HepG2 (cell line): ENCODE data around the gene HOTAIR. TPM values are rescaled to one million over a fixed set of nuclear protein-coding genes. Genes with fewer than 3 reads are reported as not detected.

Experiments
- ATAC-seq: fragments of 200-7000 bp; cut with Tn5 transposase; 3 replicates; pipeline ENCODE4 v1.9.1; 2020; ENCODE audit warnings: mild to moderate bottlenecking, moderate library complexity
- BruUV-seq: library from RNA; stranded (reverse); fragments of 400-500 nt; replicated peaks from 2 replicates; lab custom pipeline; 2021; lab: Mats Ljungman, UMichigan
- CTCF ChIA-PET: fragments of 300-600 bp; formaldehyde crosslinking; extraction: SDS; loops from one replicate; lab custom pipeline; 2021; ENCODE audit warnings: low total read pairs, inconsistent platforms, low intra/inter-chr PET ratio; lab: Yijun Ruan, JAX
- POLR2A ChIA-PET: fragments of 350-600 bp; sonication (Branson Sonifier 250); formaldehyde crosslinking; loops from one replicate; lab custom pipeline; 2020; ENCODE audit warnings: antibody characterized with exemption, inconsistent platforms; lab: Yijun Ruan, JAX
- DNase-seq: peaks from one replicate; pipeline ENCODE4 v3.0.0-alpha.2; 2015; ENCODE audit warnings: low spot score
- FAIRE-seq: peaks from 3 replicates; lab custom pipeline; 2011; peaks lifted over from hg19 to GRCh38; lab: Jason Lieb, UNC
- H2AFZ ChIP-seq: one replicate; pipeline ENCODE4 v1.6.1; 2011; ENCODE audit warnings: low read length, inconsistent platforms
- H3K27ac ChIP-seq: fragments of 300-600 bp; 3 replicates; pipeline ENCODE4 v1.8.0; 2011; ENCODE audit warnings: mixed run types, mild to moderate bottlenecking, mixed read lengths, low read length, inconsistent platforms; ENCODE audit not compliant: insufficient read depth; ENCODE audit errors: extremely low read length
- H3K27me3 ChIP-seq, 2 experiments: fragments of 200-600 bp in 1 of 2; 2 replicates in 1 of 2; 3 replicates in 1 of 2; pipeline versions ENCODE4 v1.6.0 to v1.8.0; 2011; ENCODE audit warnings: low read length in 2 of 2, mild to moderate bottlenecking in 2 of 2, moderate library complexity in 2 of 2, inconsistent platforms in 1 of 2; ENCODE audit not compliant: insufficient read depth in 2 of 2, control insufficient read depth in 1 of 2
- H3K36me3 ChIP-seq, 2 experiments: fragments of 200-600 bp in 1 of 2; replicated peaks in 1 of 2; 2 replicates in 1 of 2; 3 replicates in 1 of 2; pipeline versions ENCODE4 v1.5.1 to v1.8.0; 2011; ENCODE audit warnings: low read length in 2 of 2, inconsistent platforms in 1 of 2; ENCODE audit not compliant: insufficient read depth in 2 of 2, control insufficient read depth in 1 of 2
- H3K4me1 ChIP-seq: 2 replicates; pipeline ENCODE4 v1.5.1; 2012; ENCODE audit warnings: low read length, inconsistent platforms; ENCODE audit not compliant: insufficient read depth
- H3K4me2 ChIP-seq: 2 replicates; pipeline ENCODE4 v1.6.0; 2011; ENCODE audit warnings: low read depth, low read length, inconsistent platforms
- H3K4me3 ChIP-seq, 3 experiments: fragments of 200-600 bp in 1 of 3; sonication (generic), shearing (Covaris generic) in 1 of 3; replicated peaks in 1 of 3; 2 replicates each; pipeline ENCODE4 v1.5.1; 2011 to 2016; ENCODE audit warnings: low read length in 3 of 3, inconsistent platforms in 2 of 3, low read depth in 2 of 3, mild to moderate bottlenecking in 2 of 3, control low read depth in 1 of 3, mixed read lengths in 1 of 3; ENCODE audit not compliant: insufficient read depth in 1 of 3
- H3K79me2 ChIP-seq: one replicate; pipeline ENCODE4 v1.6.1; 2011; ENCODE audit warnings: low read length, inconsistent platforms; ENCODE audit not compliant: insufficient read depth
- H3K9ac ChIP-seq: 2 replicates; pipeline ENCODE4 v1.6.0; 2011; ENCODE audit warnings: mild to moderate bottlenecking, low read depth, low read length, inconsistent platforms; ENCODE audit not compliant: insufficient read depth
- H3K9me3 ChIP-seq: 2 replicates; pipeline ENCODE4 v1.5.1; 2012; ENCODE audit warnings: mild to moderate bottlenecking, low read length
- H4K20me1 ChIP-seq: 2 replicates; pipeline ENCODE4 v1.6.0; 2011; ENCODE audit warnings: inconsistent platforms, mild to moderate bottlenecking, low read length, moderate library complexity; ENCODE audit not compliant: insufficient read depth
- CAMTA2 ChIP-seq: sonication (generic); formaldehyde crosslinking; IDR thresholded peaks from 2 replicates; pipeline ENCODE4 v1.4.0; 2020; ENCODE audit warnings: mild to moderate bottlenecking, missing genetic modification reagents, borderline replicate concordance
- KDM3A ChIP-seq: IDR thresholded peaks from 2 replicates; pipeline ENCODE4 v1.6.1; 2018; ENCODE audit warnings: low read depth, missing compliant biosample characterization
- KMT2A ChIP-seq: sonication (generic); formaldehyde crosslinking; IDR thresholded peaks from 2 replicates; pipeline ENCODE4 v1.4.0; 2020; ENCODE audit warnings: missing genetic modification reagents
- NR1H2 ChIP-seq: sonication (generic); formaldehyde crosslinking; IDR thresholded peaks from 2 replicates; pipeline ENCODE4 v1.8.1; 2022; ENCODE audit warnings: low read depth, missing genetic modification reagents, borderline replicate concordance
- SMARCE1 ChIP-seq: fragments of 450-650 bp; IDR thresholded peaks from 2 replicates; pipeline ENCODE4 v1.6.1; 2017; ENCODE audit warnings: borderline replicate concordance
- ZFP41 ChIP-seq: sonication (generic); formaldehyde crosslinking; IDR thresholded peaks from 2 replicates; pipeline ENCODE4 v1.4.0; 2020; ENCODE audit warnings: mild to moderate bottlenecking, missing genetic modification reagents, borderline replicate concordance
- WGBS: methylation state at CpG from one replicate; pipeline ENCODE4 v1.1.6; 2017; ENCODE audit warnings: low lambda C conversion rate; 5-methylcytosine and 5-hydroxymethylcytosine counted together
- in situ Hi-C: cut with HindIII; loops from 2 replicates; pipeline ENCODE4 v1.10.0; 2017; ENCODE audit warnings: low pct_unique_long_range_greater_than_20kb; ENCODE audit not compliant: extremely low pct_ligation_motif_present
- intact Hi-C: fragments of 100-400 bp; cut with micrococcal nuclease; formaldehyde crosslinking; loops from one replicate; pipeline ENCODE4 v1.10.0; 2022; ENCODE audit not compliant: unreplicated experiment
- polyA plus RNA-seq, 8 experiments: library from polyadenylated mRNA; depleted of rRNA in 3 of 8; stranded (reverse) in 7 of 8; unstranded in 1 of 8; fragments of >200 nt; fragmentation: Illumina TruSeq in 4 of 8; extraction: Trizol in 4 of 8; gene quantifications; 2 replicates each; pipeline versions ENCODE4 v1.2.1 to v1.2.3, GENCODE V29; 2011 to 2016; ENCODE audit warnings: low read depth in 4 of 8, missing spikeins in 1 of 8, mixed read lengths in 1 of 8; ENCODE audit not compliant: insufficient read depth in 1 of 8
- total RNA-seq, 5 experiments: library from RNA; depleted of rRNA; stranded (reverse); fragments of >200 nt; fragmentation: Illumina TruSeq; extraction: Trizol; gene quantifications; 2 replicates each; pipeline ENCODE4 v1.2.3, GENCODE V29; 2016; ENCODE audit warnings: low read depth in 1 of 5
- TF ChIP-seq, protein P1 (sequence below): IDR thresholded peaks from 2 replicates; pipeline ENCODE4 v1.4.0; 2020; ENCODE audit warnings: mild to moderate bottlenecking, missing genetic modification reagents
- TF ChIP-seq, protein P2 (sequence below): sonication (generic); formaldehyde crosslinking; IDR thresholded peaks from 2 replicates; pipeline ENCODE4 v1.4.0; 2020; ENCODE audit warnings: missing genetic modification reagents
- TF ChIP-seq, protein P3 (sequence below): sonication (generic); formaldehyde crosslinking; IDR thresholded peaks from 2 replicates; pipeline ENCODE4 v1.5.0; 2020; ENCODE audit warnings: missing genetic modification reagents

The HOTAIR gene
- total and polyA plus RNA-seq, 2 of the 13 experiments (the other 11 are each of a cell fraction or from before 2014, with no cell fraction given), result not detected

DNA sequence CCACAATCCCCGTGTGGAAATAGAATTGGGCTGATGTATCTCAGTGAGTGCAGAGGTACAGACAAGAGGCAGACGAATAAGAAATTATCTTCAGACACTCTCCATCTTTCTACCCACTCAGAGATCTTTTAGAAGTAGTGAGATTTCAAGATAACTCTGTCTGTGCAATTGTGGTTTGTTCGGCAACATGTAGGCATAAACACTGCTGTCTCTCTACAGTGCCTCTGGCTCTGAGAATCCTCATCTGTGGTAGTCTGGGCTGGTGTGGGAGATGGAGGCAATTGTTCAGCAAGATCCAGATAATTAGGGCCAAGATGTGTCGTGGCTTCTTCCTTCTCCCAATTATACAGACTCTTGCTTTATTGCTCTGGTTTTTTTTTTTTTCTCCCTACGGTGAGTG, 33.0 kb downstream of the HOTAIR start:
- DNase-seq (no peak), ATAC-seq (no peak), FAIRE-seq (no peak)
- H3K27me3 ChIP-seq, result peaks cover 11 to 88% of the 10 kb centered on the region in 2 experiments
- BruUV-seq, result no TSS peak
- H3K4me1 ChIP-seq, result no peaks in the 10 kb centered on the region
- no peak overlapping the region for H3K4me2 ChIP-seq
- POLR2A ChIA-PET, result no interaction called here
- TF ChIP-seq, protein P1, sequence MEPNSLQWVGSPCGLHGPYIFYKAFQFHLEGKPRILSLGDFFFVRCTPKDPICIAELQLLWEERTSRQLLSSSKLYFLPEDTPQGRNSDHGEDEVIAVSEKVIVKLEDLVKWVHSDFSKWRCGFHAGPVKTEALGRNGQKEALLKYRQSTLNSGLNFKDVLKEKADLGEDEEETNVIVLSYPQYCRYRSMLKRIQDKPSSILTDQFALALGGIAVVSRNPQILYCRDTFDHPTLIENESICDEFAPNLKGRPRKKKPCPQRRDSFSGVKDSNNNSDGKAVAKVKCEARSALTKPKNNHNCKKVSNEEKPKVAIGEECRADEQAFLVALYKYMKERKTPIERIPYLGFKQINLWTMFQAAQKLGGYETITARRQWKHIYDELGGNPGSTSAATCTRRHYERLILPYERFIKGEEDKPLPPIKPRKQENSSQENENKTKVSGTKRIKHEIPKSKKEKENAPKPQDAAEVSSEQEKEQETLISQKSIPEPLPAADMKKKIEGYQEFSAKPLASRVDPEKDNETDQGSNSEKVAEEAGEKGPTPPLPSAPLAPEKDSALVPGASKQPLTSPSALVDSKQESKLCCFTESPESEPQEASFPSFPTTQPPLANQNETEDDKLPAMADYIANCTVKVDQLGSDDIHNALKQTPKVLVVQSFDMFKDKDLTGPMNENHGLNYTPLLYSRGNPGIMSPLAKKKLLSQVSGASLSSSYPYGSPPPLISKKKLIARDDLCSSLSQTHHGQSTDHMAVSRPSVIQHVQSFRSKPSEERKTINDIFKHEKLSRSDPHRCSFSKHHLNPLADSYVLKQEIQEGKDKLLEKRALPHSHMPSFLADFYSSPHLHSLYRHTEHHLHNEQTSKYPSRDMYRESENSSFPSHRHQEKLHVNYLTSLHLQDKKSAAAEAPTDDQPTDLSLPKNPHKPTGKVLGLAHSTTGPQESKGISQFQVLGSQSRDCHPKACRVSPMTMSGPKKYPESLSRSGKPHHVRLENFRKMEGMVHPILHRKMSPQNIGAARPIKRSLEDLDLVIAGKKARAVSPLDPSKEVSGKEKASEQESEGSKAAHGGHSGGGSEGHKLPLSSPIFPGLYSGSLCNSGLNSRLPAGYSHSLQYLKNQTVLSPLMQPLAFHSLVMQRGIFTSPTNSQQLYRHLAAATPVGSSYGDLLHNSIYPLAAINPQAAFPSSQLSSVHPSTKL (CRISPR knock-in tag), result no peak
- no peak for TF ChIP-seq ZFP41 (CRISPR knock-in tag)
- TF ChIP-seq SMARCE1, result no peak
- TF ChIP-seq KDM3A, result no peak
- TF ChIP-seq, protein P2, sequence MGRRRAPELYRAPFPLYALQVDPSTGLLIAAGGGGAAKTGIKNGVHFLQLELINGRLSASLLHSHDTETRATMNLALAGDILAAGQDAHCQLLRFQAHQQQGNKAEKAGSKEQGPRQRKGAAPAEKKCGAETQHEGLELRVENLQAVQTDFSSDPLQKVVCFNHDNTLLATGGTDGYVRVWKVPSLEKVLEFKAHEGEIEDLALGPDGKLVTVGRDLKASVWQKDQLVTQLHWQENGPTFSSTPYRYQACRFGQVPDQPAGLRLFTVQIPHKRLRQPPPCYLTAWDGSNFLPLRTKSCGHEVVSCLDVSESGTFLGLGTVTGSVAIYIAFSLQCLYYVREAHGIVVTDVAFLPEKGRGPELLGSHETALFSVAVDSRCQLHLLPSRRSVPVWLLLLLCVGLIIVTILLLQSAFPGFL (CRISPR knock-in tag), result no peak
- no peak for TF ChIP-seq NR1H2 (CRISPR knock-in tag)
- no peak for TF ChIP-seq CAMTA2 (CRISPR knock-in tag)
- TF ChIP-seq, protein P3, sequence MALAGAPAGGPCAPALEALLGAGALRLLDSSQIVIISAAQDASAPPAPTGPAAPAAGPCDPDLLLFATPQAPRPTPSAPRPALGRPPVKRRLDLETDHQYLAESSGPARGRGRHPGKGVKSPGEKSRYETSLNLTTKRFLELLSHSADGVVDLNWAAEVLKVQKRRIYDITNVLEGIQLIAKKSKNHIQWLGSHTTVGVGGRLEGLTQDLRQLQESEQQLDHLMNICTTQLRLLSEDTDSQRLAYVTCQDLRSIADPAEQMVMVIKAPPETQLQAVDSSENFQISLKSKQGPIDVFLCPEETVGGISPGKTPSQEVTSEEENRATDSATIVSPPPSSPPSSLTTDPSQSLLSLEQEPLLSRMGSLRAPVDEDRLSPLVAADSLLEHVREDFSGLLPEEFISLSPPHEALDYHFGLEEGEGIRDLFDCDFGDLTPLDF (CRISPR knock-in tag), result no peak
- TF ChIP-seq KMT2A (CRISPR knock-in tag), result no peak
- no peak overlapping the region for H2AFZ ChIP-seq
- in situ Hi-C loops, result loop anchor here (25.0 kb wide), 1 partner anchor 154 kb away; no protein-coding TSS in a partner anchor
- no peaks in the 10 kb centered on the region for H3K79me2 ChIP-seq
- no peak overlapping the region for H3K4me3 ChIP-seq
- intact Hi-C loops, result no loop called here
- CTCF ChIA-PET, result no interaction called here
- H3K9ac ChIP-seq, result no peak overlapping the region
- H3K27ac ChIP-seq, result no peak overlapping the region
- no peaks in the 10 kb centered on the region for H4K20me1 ChIP-seq
- no peaks in the 10 kb centered on the region for H3K36me3 ChIP-seq
- H3K9me3 ChIP-seq, result no peaks in the 10 kb centered on the region
- WGBS, result 0% methylated on average over 5 of the region's 5 CpGs
